ENCODE measurements around the gene SMC1A.
"Not testable (repeated sequence)": the region's sequence is repeated elsewhere in the genome, so short reads cannot be mapped to it uniquely, and the experiment has no call there.

Gene SMC1A

GRCh38 chrX:53421772-53422085 lies 725 bp downstream of the SMC1A start:
- no peak for DNase-seq

GRCh38 chrX:53421125-53421524 lies 1.3 kb downstream of the SMC1A start:
- no peak for DNase-seq

GRCh38 chrX:53420351-53420750 lies 2.1 kb downstream of the SMC1A start:
- DNase-seq, result not testable (repeated sequence)

- peak in 1 of 3 donors; percentile 7 for DNase-seq
Measured at GRCh38 chrX:53412446-53412845, 10.0 kb downstream of the SMC1A start.

GRCh38 chrX:53403535-53403934 lies 18.9 kb downstream of the SMC1A start:
- DNase-seq, result no peak

GRCh38 chrX:53398216-53398615 lies 24.2 kb downstream of the SMC1A start:
- DNase-seq, result no peak

GRCh38 chrX:53395605-53396298 lies 26.7 kb downstream of the SMC1A start:
- DNase-seq, result no peak

GRCh38 chrX:53383376-53384076 lies 38.9 kb downstream of the SMC1A start:
- no peak for DNase-seq

- DNase-seq, result no peak
Measured at GRCh38 chrX:53379747-53380146, 42.7 kb downstream of the SMC1A start.

GRCh38 chrX:53379008-53379710 lies 43.3 kb downstream of the SMC1A start:
- no peak for DNase-seq

- no peak for DNase-seq
Measured at GRCh38 chrX:53377464-53377863, 45.0 kb downstream of the SMC1A start.

- no peak for DNase-seq
Measured at GRCh38 chrX:53376888-53377287, 45.6 kb downstream of the SMC1A start.

- DNase-seq, result no peak
Measured at GRCh38 chrX:53374923-53375322, 47.5 kb downstream of the SMC1A start.

- DNase-seq, result peak; percentile 61 to 65 (median 63)
Measured at GRCh38 chrX:53374222-53374820, 48.1 kb downstream of the SMC1A start.

- DNase-seq, result no peak
Measured at GRCh38 chrX:53373307-53373706, 49.1 kb downstream of the SMC1A start.

GRCh38 chrX:53366454-53366853 lies 56.0 kb downstream of the SMC1A start:
- not testable (repeated sequence) for DNase-seq

- peak; percentile 15 to 38 (median 23) for DNase-seq
Measured at GRCh38 chrX:53362449-53362848, 60.0 kb downstream of the SMC1A start.

GRCh38 chrX:53357799-53358530 lies 64.5 kb downstream of the SMC1A start:
- no peak for DNase-seq

- peak; percentile 27 to 47 (median 29) for DNase-seq
Measured at GRCh38 chrX:53356186-53356585, 66.3 kb downstream of the SMC1A start.

- DNase-seq, result peak in 2 of 3 donors; percentile 18 to 25
Measured at GRCh38 chrX:53354669-53355068, 67.8 kb downstream of the SMC1A start.

GRCh38 chrX:53347948-53348347 lies 74.5 kb downstream of the SMC1A start:
- no peak for DNase-seq

- no peak for DNase-seq
Measured at GRCh38 chrX:53340852-53341645, 81.4 kb downstream of the SMC1A start.

All from suppressor macrophage treated with lipopolysaccharide for 1 hour (primary cell).